Measurements from ENCODE around the gene LMBRD2.

GRCh38 chr5:36070687-36071571 lies 80.8 kb downstream of the LMBRD2 start:
- TF ChIP-seq CTCF (IDR thresholded peaks at IDR 0.05) (no peak), POLR2A (IDR thresholded peaks at IDR 0.05) (no peak)
